HuH-7 (cell line): ENCODE results near the gene ARHGAP35.
"Not testable (repeated sequence)": the region's sequence is repeated elsewhere in the genome, so short reads cannot be mapped to it uniquely, and the experiment has no call there.

Source experiments
- DNase-seq: peaks from one replicate; pipeline ENCODE4 v3.0.0; 2011; ENCODE audit warnings: low spot score

ARHGAP35 gene

DNA sequence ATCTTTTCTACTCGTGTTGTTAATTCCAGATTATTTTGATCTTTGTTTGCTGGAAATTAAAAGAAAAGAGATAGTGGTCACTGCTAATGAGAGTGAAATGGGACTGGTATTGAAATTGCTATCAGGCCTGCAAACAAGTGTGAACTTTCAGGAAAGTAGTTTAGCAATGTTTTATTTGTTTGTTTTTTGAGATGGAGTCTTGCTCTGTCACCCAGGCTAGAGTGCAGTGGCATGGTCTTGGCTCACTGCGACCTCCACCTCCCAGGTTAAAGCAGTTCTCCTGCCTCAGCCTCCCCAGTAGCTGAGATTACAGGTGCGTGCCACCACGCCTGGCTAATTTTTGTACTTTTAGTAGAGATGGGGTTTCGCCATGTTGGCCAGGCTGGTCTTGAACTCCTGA, 10.4 kb downstream of the ARHGAP35 start:
- not testable (repeated sequence) for DNase-seq

DNA sequence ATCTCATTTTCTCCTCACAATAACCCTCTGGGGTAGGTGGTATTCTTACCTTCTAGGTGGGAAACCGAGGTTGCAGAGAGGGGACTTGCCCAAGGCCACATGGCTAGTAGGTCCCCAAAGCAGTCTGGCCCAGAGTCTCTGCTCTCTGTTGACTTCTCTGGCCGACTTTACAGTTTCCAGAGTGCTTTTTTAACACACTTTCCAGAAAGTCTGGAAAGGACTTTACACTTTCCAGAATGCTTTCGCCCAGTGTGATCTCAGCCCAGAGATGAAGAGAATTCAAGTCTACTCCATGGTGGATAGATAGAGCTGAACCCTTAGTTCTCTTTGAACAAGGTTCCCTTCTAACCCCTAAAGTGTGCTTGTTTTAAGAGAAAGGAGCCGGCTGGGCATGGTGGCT, 12.2 kb downstream of the ARHGAP35 start:
- no peak for DNase-seq

DNA sequence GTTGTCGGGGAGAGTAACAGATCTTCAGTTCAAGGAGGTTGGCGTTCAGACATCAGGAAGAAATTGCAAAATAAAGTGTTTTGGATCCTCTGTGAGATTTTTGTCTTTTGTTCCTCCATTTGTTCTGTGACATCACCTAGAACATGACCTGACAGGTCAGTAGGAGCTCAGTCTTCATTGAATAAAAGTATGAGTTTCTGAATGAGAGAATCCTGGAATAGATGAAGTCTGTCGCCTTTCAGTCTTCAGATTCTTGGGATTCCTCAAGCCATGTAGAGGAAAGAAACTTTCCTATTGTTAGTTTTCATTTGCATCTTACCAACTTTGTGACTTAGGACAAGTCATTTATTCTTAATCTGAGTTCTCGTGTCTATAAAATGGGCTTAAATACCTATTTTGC, 14.4 kb downstream of the ARHGAP35 start:
- no peak for DNase-seq

DNA sequence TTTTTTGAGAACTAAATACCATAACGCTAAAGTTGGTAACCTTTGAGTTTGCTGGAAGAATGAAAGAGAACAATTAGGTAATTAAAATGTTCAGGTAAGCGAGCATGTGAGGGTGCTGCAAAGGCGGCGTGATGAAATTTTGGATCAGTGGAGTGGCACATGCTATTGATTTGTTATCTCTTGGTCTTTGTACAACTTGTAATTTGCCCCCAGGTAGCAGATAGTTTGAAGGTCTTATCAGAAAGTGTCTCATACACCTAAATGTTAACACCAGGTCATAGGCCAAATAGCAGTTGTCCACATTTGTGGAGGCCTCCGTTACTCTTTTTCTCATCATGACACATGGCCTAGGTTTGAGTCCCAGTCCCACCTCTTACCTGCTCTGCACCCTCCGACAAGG, 14.9 kb downstream of the ARHGAP35 start:
- DNase-seq = no peak

DNA sequence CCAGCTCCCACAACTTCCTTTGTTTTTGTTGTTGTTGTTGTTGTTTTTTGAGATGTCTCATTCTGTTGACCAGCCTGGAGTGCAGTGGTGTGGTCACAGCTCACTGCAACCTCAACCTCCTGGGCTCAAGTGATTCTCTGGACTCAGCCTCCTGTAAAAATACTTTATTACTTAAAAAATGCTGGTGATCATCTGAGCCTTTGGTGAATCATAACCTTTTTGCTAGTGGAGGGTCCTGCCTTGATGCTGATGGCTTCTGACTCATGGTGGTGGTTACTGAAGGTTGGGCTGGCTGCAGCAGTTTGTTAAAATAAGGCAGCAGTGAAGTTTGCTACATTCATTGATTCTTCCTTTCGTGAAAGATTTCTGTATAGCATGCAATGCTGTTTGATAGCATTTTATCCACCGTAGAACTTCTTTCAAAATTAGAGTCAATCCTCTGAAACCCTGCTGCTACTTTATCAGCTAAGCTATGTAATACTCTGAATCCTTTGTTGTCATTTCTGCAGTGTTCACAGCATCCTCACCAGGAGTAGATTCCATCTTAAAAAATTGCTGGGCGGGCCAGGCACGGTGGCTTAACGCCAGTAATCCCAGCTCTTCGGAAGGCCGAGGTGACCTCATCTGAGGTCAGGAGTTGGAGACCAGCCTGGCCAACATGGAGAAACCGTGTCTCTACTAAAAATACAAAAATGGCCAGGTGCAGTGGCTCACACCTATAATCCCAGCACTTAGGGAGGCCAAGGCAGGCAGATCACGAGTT, 18.0 kb downstream of the ARHGAP35 start:
- DNase-seq = no peak

DNA sequence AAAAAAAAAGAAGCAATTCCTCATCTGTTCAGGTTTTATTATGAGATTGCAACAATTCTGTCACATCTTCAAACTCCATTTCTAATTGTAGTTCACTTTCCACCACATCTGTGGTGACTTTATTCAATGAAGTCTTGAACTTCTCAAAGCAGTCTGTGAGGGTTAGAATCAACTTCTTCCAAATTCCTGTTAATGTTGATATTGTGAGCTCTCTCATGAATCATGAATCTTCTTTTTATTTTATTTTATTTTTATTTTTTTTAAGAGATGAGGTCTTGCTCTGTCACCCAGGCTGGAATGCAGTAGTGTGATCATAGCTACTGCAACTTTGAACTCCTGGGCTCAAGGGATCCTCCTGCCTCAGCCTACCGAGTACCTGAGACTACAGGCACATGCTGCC, 19.6 kb downstream of the ARHGAP35 start:
- DNase-seq = no peak

DNA sequence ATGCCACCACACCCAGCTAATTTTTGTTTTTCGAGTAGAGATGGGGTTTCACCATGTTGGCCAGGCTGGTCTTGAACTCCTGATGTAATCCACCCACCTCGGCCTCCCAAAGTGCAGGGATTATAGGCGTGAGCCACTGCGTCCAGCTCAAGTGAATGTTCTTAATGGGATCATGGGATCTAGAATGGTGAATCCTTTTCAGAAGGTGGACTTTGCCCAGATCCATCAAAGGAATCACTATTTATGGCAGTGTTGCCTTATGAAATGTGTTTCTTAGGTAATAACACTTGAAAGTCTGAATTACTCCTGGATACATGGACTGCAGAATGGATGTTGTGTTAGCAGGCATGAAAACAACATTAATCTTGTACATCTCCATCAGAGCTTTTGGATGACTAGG, 20.3 kb downstream of the ARHGAP35 start:
- no peak for DNase-seq

DNA sequence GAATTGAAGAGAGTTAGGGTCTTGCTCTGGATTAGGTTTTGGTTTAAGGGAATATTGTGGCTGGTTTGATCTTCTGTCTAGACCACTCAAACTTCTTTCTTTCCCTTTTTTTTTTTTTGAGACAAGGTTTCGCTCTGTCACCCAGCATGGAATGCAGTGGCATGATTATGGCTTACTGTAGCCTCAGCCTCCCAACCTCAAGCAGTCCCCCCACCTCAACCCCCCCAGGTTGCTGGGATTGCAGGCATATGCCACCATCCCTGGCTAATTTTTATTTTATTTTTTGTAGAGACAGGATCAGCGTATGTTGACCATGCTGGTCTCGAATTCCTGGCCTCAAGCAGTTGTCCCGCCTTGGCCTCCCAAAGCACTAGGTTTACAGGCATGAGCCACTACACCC, 21.2 kb downstream of the ARHGAP35 start:
- DNase-seq = no peak

DNA sequence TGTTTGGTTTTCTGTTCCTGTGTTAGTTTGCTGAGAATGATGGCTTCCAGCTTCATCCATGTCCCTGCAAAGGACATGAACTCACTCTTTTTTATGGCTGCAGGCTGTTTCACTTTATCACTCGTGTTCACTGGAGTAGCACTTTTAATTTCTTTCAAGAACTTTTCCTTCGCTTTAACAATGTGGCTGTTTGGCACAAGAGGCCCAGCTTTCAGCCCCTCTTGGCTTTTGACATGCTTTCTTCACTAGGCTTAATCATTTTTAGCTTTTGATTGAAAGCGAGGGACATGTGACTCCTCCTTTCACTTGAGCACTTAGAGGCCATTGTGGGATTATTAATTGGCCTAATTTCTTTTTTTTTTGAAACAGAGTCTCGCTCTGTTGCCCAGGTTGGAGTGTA, 22.0 kb downstream of the ARHGAP35 start:
- not testable (repeated sequence) for DNase-seq

DNA sequence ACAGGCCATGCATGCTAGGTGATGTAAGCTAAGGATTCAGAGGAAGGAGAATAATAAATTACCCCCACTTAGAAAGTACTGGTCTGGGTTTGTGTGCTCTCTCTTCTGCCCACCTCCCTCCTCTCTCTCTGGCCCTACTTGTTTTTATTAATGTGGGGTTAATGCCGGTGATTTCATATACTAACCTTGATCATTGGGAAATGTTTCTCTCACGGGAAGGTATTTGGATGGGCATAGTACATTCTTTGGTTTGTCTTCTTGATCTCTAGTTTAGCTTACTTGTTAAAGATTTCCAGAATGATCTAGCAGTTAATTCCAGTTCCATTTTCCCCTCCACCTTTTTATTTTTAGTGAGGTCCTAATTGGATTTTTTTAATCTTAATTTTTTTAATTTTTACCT, 24.6 kb downstream of the ARHGAP35 start:
- DNase-seq = no peak

DNA sequence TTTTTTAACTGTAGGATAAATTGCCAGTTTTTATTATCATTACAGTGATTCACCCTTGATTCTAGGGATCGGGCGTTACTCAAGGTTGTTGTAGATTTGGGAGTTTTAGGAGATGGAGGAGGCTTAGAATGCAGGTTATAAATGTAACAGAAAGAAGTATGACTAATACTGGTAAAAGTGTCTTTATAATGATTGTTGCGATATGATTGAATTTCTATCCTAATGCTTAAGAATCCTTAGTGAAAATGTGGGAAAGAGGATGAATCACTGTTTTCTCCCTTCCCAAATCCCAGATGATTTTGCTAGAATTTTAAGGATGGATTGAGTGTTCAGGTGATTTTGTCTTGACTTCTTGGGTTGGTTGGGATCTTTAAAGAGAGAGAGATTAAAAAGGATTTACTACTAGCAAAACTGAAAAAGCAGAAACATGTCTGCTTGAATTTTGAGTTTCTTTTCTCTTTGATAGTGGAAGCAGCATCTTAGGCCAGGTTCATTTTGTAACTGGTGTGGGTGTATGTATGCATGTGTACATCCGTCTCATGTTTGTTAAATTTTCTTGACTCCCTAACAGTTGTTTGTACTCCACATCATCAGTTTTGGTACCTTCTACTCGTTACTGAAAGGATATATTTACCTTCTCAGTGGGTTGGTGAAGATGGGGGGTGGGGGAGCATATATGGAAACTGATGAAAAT, 25.9 kb downstream of the ARHGAP35 start:
- DNase-seq = no peak

DNA sequence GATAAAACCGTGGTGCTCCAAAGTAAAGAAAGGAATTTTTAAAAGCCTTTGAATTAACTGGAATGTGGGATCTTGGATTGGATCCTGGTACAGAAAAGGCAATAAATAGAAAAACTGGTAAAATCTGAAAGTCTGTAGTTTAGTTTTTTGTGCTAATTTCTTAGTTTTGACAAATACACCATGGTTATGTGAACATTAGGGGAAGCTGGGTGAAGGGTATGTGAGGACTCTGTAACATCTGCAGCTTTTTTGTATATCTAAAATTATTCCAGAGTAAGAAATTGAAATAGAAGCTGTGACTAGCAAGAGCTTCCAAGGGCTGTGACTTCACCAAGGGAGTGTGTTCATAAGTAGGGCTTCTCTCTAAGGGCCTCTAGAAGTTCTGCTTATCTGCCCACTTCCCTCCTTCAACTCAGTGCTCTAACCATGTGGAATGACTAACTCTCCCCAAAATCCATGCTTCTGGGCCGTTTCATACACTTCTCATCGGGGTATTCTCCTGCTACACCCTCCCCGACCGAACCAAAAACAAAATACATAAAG, 26.5 kb downstream of the ARHGAP35 start:
- DNase-seq = no peak

DNA sequence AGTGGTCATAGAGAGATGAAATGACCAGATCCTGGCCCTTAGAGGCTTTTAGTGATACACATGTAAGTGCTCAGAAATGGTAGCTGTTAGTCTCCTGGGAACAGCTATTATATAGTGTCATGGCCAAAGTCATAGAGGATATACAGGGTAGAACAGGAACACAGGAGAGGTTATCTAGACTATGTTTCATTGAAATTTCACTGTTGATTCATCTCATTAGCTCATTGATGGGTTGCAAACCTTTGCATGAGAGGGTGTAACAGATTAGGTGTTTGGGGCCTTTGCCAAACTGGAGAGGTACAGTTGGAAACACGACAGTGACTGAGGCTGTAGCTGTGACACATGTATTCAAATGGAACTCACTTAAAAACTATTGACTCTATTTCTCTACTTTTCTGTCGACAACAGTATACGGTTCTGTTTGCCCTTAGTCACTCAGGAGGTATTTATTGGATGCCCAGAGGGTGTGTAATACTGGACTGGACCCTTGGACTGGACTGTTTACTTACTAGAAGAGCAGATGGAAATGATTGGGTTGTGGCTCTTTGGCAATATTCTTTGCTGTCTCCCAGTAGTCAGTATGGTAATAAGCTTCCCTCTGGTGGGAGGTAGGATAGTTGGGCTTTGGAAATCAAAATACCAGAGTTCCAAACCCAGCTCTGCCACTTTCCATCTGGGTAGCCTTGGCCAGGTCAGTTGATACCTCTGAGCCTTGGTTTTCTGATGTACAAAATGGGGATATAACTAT, 29.8 kb downstream of the ARHGAP35 start:
- peak; percentile 71 for DNase-seq

DNA sequence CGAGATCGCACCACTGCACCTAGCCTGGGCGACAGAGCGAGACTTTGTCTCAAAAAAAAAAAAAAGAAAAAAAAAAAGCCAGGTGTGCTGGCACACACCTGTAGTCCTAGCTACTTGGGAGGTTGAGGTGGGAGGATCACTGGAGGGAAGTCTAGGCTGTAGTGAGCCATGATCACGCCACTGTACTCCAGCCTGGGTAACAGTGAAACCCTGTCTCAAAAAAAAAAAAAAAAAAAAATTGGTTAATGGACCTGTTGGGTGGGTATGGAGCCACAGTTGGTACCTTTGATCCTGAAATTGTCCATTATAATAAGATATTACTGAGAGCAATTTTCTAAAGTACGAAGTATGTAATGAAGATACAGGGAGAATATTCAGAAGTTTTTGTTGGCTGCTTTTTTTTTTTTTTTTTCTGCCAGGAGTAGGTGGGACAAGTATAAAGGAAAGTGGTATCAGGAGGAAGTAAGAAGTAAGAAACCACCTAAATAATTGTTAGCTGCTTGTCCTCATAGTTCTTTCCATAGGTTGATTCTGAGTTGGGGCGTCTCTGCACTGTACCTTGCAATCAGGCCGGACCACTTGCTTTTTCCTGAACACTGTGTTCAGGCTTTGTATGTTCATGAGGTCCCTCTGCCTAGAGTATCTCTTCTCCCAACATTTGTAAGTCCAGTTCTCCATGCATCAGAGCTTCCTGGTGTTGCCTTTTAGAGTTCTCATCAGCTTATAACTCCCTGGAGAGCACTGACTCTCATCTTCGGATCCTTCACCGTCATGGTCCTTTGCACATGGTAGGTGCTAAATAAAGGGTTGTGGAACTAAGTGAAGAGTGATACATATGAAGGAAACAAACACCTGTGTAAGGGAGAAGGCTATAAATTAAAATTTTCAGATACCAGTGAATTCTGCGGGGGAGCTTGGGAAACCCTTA, 31.7 kb downstream of the ARHGAP35 start:
- DNase-seq = no peak

DNA sequence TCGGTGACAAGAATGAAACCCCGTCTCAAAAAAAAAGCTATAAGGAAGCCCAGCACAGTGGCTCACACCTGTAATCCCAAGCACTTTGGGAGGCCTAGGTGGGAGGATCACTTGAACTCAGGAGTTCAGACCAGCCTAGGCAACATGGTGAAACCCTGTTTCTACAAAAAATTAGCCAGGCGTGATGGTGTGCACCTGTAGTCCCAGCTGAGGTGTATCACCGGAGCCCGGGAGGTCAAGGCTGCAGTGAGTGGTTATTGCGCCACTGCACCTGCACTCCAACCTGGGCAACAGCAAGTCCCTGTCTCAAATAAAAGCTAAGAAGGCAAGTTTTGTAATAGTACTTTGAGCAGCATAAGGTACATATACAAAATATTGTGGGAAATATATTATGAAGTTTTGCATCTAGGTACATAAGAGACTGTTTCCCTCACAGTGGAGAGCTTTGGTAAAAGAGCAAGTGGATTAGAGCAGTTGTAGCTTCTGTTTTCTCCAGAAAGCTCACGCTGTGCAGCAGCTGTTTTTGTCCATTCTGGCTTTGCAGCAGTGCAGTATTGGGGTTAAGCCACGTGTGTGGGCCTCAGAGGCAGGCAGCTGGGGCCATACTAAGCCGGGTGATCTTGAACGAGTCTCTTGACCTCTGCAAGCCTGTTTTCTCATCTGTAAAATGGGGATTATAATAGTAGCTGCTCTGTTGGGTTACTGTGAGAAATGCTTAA, 35.4 kb downstream of the ARHGAP35 start:
- no peak for DNase-seq

DNA sequence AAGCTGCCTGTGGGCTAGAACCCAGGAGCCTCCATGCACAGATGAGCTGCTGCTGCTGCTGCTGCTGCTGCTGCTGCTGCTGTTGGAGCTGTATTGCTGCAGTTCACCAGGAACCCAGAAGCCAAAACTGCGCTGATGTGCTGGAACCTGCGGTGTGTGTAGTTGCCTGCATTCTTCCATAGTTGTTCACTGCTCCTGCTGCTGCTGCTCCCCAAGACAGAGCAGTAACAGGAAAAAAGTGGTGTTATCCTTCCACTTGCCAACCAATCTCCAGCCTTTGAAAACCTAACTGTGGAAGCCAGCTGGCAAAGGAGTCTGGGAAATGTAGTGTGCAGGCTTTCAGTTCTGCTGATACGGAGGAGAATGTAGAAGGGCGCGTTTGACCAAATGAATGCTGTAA, 37.9 kb downstream of the ARHGAP35 start:
- no peak for DNase-seq

DNA sequence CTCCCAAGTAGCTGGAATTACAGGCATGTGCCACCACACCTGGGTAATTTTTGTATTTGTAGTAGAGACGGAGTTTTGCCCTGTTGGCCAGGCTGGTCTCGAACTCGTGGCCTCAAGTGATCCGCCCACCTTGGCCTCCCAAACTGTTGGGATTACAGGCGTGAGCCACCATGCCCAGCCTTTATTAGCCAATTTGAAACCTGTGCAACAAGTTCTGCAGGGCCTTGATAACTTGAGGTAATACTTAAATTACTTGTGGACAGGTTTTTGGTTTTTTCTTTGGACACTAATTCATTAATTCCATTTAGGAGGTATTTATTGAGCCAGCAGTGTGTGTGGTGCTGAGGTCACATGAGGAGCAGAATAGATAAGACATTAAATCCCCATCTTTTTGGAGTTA, 39.5 kb downstream of the ARHGAP35 start:
- no peak for DNase-seq

DNA sequence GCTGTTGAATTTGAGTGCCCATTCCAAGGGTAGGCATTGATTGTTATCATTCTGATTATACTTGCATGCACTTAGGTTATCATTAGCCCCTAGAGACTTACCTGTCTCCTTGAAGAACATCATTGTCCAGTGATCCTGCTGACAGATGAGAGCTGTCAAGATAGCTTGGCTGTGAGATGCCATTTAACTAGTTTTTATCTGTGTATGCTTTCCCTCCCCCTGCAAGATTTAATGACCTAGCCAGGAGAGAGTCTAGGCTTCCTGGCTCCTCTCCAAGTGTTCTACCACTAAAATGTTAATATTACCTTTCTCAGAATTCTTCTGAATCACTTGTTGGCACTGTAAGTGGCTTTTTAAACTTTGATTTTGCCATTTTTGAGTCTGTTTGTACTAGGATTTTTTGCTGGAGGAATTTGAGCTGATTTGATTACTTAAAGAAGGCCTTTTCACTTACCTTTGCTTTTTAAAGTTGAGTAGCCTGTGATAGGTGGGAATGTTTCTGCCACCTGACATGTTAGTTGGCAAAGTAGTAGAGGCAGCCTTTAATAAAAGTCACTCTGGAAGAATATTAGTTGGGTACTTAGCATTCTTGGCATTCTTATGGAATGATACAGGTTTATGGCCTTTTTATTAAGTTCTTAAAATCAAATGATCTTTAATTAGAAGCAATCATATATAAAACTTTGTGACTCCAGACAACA, 41.1 kb downstream of the ARHGAP35 start:
- no peak for DNase-seq

DNA sequence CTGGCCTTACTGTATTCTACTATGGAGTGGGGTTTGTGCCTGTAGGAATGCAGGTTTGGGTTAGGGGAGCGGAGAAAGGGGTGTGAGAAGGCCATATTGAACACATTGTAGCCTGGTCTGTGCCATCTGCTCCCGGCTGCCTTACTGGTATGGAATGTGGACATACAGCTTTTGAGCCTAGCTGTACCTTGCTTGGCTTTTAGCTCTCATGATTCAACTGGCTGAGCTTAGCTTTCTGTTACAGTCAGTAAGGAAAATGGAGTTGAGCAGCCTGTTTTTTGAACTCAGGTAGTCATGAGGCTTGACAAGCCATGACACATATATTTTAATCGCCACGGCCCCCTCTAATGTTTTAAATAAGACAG, 41.6 kb downstream of the ARHGAP35 start:
- no peak for DNase-seq

DNA sequence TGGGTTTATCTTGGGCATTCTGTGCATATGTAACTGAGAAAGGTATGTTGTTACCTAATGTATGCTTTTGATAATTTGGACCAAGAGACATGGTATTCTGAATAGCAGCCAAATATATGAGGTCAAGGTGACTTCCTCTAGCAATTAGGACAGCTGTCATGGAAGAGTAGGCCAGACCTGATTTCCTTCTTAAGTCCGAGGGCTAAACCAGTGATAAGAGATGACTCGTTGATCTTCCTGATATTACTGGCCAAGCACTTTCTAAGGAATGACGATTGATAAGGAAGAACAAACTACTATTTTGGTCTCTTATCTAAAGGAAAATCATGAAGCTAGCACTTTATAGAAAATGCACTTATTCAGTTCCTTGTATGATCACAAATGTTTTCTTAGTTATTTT, 42.7 kb downstream of the ARHGAP35 start:
- no peak for DNase-seq
